Activated CD4-positive, alpha-beta T cell treated with anti-CD3 and anti-CD28 coated beads, Interleukin-2, amount 50 U/mL, for 4 hours (primary cell): ENCODE data around the gene CHMP3.
"Not testable (repeated sequence)": the region's sequence is repeated elsewhere in the genome, so short reads cannot be mapped to it uniquely, and the experiment has no call there.

Source experiments
- DNase-seq, 2 experiments: peaks; one replicate each; pipeline ENCODE4 v3.0.0-alpha.2; 2020

The CHMP3 gene

DNA sequence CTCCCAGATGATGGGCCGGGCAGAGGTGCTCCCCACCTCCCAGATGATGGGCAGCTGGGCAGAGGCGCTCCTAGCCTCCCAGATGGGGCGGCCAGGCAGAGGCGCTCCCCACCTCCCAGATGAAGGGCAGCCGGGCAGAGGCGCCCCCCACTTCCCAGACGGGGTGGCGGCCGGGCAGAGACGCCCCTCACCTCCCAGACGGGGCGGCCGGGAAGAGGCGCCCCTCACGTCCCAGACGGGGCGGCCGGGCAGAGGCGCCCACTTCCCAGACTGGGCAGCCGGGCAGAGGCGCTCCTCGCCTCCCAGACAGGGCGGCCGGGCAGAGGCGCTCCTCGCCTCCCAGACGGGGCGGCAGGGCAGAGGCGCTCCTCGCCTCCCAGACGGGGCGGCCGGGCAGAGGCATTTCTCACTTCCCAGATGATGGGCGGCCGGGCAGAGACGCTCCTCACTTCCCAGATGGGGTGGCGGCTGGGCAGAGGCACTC lies 14.3 kb downstream of the CHMP3 start:
- DNase-seq, result not testable (repeated sequence)

DNA sequence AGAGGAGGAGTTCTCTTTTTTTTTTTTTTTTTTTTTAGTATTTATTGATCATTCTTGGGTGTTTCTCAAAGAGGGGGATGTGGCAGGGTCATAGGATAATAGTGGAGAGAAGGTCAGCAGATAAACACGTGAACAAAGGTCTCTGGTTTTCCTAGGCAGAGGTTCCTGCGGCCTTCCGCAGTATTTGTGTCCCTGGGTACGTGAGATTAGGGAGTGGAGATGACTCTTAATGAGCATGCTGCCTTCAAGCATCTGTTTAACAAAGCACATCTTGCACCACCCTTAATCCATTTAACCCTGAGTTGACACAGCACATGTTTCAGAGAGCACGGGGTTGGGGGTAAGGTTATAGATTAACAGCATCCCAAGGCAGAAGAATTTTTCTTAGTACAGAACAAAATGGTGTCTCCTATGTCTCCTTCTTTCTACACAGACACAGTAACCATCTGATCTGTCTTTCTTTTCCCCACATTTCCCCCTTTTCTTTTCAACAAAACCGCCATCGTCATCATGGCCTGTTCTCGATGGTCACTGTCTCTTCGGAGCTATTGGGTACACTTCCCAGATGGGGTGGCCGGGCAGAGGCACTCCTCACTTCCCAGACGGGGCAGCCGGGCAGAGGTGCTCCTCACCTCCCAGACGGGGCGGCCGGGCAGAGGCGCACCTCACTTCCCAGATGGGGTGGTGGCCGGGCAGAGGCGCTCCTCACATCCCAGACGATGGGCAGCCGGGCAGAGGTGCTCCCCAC lies 14.9 kb downstream of the CHMP3 start:
- DNase-seq, result not testable (repeated sequence)

DNA sequence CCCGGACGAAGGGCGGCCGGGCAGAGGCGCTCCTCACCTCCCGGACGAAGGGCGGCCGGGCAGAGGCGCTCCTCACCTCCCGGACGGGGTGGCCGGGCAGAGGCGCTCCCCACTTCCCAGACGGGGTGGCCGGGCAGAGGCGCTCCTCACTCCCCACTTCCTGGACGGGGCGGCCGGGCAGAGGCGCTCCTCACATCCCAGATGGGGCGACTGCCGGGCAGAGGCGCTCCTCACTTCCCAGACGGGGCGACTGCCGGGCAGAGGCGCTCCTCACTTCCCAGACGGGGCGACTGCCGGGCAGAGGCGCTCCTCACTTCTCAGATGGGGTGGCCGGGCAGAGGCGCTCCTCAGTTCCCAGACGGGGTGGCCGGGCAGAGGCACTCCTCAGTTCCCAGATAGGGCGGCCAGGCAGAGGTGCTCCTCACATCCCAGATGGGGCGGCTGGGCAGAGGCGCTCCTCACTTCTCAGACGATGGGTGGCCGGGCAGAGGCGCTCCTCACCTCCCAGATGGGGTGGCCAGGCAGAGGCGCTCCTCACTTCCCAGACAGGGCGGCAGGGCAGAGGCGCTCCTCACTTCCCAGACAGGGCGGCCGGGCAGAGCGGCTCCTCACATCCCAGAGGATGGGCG lies 17.8 kb downstream of the CHMP3 start:
- not testable (repeated sequence) for DNase-seq

DNA sequence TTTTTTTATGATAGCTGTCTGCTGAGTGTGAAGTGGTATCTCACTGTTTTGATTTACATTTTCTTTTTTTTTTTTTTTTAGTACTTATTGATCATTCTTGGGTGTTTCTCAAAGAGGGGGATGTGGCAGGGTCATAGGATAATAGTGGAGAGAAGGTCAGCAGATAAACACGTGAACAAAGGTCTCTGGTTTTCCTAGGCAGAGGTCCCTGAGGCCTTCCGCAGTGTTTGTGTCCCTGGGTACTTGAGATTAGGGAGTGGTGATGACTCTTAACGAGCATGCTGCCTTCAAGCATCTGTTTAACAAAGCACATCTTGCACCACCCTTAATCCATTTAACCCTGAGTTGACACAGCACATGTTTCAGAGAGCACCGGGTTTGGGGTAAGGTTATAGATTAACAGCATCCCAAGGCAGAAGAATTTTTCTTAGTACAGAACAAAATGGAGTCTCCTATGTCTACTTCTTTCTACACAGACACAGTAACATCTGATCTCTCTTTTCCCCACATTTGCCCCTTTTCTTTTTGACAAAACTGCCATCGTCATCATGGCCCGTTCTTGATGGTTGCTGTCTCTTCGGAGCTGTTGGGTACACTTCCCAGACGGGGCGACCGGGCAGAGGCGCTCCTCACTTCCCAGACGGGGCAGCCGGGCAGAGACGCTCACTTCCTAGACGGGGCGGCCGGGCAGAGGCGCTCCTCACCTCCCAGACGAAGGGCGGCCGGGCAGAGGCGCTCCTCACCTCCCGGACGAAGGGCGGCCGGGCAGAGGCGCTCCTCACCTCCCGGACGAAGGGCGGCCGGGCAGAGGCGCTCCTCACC lies 18.8 kb downstream of the CHMP3 start:
- DNase-seq, result not testable (repeated sequence)

DNA sequence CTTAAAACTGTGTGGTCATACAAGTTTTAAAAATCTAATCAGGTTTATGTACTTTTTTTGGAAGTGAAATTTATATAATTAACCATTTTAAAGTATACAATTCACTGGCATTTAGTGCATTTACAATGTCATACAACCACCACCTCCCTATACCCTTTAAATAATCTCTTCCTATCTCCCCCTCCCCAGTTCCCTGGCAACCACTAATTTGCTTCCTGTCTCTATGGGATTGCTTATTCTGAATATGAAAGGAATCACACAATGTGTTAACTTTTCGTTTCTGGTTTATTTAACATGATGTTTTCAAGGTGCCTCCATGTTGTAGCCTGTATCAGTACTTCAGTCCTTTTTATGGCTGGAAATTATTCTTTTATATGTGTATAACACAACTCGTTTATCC lies 19.4 kb downstream of the CHMP3 start:
- no peak for DNase-seq

DNA sequence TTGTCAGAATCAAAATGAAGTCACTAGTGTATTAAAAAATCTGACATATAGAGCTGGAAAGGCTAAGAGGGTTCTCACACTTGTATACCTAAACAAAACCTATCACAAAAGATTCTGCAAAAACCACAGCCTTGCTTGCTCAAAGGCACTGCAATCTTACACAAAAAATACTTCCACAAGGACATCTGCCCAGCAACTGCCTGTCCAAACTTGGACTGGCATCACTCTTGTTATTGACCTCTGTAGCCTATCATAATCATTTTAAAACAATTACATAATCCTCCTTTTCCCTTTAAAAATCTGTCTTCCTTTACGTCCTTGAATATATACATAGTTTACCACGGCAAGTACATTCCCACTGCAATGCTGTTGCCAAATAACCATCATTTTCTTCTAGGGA lies 19.9 kb downstream of the CHMP3 start:
- DNase-seq, result no peak

DNA sequence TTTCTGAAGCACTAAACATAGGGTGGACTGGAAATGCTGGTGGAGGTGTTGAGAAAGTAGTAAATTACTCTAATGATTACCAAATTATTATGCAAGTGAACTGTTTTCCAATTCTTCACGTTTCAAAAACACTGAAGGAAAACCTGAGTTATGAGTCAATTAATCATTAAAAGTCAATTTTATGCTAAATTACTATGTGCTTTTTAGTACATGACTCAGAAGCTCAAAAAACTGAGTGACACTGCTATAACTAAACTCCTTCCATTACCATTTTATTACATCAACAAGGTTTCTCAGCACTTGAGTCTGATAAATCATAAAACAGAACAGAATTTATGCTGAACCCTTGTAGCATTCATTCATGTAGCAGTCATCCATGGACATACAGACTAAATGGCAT lies 20.4 kb downstream of the CHMP3 start:
- DNase-seq, result no peak

DNA sequence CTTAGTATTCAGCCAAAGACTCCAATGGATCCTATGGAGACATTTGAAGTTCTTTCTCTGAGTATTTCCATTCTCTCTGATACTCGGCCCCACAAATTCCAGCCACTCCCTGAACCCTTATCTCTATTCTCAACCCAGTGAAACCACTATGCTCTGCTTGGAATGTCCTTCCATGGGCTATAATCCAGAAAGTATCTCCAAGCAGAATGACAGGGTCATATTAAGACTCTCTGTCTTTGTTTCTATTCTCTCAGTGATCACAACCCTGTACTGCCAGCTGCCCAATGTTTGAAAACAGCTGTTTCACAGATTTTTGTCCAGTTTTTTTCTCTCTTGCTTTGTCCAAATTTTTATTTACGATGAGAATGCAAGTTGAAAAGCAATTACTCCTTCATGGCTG lies 21.9 kb downstream of the CHMP3 start:
- DNase-seq, result no peak

DNA sequence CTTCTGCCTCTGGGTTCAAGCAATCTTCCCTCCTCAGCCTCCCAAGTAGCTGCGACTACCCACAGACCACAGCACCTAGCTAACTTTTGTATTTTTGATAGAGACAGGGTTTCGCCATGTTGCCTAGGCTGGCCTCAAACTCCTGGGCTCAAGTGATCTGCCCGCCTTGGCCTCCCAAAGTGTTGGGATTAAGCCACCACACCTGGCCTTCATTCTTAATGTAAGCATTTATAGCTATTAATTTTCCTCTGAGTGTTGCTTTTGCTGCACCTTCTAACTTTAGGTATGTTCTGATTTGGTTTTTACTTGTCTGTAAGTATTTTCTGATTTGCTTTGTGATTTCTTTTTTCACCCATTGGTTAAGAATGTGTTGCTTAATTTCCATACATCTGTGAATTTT lies 29.7 kb downstream of the CHMP3 start:
- DNase-seq, result no peak

DNA sequence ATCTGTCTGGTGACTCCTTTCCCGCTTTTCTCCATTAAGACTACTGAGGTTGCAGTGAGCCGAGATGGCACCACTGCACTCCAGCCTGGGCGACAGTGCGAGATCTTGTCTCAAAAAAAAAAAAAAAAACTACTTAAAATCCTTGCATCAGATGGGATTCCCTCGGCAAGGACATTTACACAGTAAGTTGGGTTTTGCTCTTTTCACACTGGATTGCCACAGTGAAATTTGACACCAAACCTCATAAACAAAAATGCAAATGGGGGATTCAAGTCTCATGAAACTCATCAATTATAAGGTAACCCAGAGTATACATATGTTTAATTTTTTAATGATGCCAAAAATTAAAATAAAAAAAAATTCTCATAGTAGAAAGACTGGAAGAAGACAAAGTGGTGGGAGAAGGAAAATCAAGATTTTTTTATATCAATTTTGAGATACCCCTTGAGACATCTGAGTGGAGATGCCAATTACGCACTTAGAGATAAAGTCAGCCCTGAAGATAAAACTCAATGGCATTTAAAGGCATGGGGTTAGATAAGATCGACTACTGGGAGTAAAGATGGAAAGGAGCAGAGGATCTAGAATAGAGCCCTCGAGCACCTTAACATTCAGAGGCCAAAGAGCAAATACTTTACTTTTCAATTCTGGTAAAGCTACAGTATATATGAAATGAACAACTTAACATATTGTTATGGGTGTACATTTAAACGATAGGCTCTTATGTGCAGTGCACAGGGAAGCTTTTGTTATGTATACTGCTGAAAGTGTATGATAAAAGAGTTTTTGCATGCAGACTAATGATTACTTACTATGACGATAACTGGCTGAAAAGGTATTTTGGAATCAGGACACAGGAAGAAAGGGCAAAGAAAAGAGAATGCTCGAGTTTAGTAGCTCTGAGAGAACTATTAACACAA lies 37.6 kb downstream of the CHMP3 start:
- no peak for DNase-seq

DNA sequence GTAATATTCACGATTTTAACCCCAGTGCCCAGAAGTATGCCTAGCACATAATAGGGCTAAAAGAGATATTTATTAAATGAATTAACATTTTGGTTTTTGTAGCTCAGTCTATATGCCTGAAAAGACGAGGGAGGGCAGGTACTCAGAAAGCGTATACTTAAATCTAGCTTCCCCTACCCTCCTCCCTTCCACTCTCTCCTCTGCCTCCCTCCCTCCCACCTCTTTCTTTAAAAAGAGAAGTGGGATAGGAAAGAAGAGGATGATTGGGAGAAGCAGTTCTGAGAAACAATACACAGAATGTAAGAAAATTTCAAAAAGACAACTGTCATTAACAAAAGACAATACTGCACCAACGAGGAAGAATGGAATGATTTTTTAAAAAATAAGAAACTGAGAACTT lies 39.8 kb downstream of the CHMP3 start:
- DNase-seq, result no peak

DNA sequence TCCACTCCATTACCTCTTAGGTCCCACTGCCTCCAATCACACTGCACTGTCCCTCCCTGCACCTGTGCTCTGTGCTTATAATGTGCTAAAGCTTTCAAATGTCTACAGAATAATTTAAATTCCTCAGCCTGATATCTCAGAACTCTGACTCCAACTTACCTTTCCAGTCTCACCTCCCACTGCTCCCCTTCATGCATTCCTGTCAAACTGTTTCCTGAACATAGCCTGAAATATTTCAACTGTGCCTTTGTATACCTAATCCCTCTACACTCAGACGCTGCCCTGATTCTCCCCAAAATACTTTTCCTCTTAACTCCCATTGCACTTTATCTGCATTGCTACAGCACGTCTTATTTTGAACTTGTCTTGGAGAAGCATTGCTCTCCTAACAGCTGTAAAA lies 40.5 kb downstream of the CHMP3 start:
- no peak for DNase-seq

DNA sequence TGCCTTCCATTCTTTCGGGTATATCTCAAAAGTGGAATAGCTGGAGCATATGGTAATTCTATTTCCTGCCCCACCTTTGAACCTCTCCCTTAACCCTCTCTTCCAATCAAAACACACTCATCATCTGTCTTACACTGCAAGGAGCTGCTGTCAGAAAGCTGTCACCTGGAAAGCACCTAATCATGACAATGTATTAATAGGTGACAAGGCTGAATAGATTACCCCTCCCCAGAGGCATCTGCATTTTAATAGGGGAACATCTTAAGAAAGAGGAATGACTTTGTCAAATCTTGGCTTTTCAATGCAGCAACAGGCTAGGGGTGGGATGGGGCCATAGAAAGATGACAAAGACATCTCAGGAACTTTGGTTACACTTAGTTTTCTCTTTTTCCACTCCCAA lies 41.3 kb downstream of the CHMP3 start:
- DNase-seq, result no peak

DNA sequence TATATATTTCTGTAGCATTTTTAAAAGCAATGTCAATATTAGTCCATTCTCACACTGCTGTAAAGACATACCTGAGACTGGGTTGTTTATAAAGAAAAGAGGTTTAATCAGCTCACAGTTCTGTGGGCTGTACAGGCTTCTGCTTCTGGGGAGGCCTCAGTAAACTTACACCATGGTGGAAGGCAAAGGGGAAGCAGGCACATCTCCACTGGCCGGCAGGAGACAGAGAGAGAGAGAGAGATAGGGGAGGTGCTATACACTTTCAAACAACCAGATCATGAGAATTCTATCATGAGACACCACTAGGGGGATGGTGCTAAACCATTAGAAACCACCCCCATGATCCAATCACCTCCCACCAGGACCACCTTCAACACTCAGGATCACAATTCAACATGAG lies 43.1 kb downstream of the CHMP3 start:
- no peak for DNase-seq

DNA sequence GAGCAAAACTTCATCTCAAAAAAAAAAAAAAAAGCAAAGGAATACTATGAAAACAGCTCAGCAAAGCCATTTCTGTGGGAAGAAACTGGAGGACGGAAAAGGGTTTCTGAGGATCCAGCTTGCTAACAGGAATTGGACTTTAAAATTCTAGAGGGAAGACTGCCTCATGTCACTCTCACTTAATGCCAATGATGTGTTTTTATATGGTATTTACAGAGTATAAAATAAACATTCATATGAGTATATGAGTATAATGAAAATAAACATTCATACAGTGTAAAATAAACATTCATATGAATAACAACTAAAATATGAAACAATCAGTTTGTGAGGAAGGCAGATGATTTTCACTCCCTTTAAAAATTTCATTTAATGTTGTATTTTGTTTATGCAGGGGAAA lies 43.9 kb downstream of the CHMP3 start:
- DNase-seq, result no peak

DNA sequence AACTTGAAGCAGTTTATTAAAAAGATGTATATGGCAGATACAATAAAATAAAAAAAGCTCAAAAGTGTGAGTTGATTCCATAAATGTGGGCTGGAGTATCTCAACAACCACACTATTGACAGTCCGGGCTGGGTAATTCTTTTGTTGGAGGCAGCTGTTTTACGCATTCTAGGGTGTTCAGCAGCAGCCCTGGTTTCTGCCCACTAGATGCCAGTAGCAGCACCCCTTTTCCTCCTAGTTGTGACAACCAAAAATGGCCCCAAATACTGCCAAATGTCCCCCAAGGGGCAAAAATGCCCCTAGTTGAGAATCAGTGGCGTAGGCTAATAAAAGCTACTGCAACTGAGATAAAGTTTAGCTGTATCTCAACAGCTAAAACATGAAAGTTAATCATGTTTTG lies 44.8 kb downstream of the CHMP3 start:
- peak; percentile 10 to 11 for DNase-seq

DNA sequence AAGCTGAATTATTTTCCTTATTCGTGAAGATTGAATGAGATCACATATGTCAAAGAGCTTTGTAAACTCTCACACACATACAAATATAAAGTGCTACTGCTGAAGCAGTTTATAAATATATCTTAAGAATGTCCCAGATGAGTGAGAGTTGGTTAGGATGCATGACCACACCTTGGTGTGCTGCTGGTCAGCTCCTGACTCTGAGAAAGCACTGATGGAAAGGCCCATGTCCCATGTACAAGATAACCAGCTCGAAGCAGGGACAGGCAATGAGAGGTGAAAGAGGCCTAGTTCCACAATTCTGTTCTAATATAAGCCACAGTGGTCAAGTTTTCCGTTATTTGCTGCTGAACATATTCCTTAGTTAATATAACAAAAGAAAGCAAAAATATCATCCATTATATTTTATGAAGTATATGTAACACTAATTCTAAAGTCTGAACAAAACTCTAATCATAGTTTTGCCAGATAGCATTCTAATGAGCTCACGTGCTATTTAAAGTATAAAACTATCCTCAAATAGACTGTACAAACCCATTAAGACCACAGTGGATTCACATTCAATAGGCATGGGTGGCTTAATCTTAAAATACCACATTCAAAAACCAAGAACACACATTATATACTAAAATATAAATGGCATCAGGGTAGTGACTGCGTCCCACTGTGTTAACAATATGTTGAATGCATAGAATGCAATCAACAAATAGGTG lies 49.1 kb downstream of the CHMP3 start:
- no peak for DNase-seq

DNA sequence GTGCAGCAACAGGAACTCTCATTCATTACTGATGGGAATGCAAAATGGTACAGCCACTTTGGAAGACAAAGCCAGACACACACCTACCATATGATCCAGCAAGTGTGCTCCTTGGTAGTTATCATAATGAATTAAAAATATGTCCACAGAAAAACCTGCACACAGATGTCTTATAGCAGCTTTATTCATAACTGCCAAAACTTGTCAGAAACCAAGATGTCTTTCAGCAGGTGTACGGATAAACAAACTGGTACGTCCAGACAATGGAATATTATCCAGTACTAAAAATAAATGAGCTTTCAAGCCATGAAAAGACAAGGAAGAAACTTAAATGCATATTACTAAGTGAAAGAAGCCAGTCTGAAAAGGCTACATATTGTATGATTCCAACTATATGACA lies 50.4 kb downstream of the CHMP3 start:
- no peak for DNase-seq

DNA sequence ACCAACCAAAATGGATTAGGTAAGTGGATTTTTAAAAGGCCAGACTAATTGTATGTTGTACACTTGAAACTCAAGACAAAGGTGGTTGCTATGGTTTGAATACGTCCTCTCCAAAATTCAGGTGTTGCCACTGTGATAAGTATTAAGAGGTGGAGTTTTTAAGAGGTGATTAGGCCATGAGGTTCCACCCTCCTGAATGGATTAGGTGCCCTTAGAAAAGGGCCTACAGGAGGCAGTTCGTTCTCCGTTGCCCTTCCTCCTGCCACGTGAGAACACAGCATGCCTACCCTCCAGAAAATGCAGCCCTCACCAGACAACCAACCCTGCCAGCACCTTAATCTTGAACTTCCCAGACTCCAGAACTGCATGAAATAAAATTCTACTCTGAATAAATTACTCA lies 51.2 kb downstream of the CHMP3 start:
- DNase-seq, result no peak

DNA sequence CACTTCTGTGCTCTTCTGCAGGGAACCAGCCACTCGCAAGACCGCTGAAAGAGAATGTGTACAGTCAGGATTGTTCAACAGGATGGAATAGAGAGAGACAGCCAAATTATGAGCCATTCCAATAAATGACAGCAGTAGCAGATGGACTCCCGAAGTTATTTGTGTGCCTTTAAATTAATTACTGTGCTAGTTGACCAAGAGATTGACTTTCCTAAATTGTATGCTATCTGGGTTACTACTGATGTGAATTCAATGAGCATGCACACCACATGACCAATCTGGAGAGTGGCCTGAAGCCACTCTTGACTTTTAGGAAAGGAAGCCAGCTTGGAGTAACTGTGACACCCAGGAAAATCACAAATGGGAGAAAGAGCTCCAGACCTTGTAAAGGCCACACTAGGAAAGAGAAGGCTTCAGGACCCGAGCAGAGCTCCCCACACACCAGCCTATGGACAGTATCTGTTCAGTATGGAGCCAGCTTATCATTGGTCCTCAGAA lies 52.8 kb downstream of the CHMP3 start:
- DNase-seq, result no peak

DNA sequence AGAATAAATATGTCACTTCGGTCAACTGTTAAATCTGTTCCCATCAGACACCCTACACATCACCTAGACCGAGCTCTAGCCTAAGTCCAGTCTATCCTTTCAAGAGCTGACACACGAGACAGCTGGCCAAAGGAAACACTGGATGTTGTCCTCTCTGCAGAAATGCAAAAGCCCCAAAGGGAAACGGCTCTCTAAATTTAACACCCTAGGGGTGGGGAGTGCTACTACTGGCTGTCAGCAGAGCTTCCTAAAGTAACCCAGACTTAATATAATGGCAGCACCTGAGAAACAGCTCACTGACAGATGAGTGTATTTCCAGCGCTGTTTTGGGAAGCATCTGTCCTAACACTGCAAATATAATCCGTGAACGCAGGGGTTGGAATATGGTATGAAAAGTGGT lies 55.6 kb downstream of the CHMP3 start:
- DNase-seq, result no peak
